ENCODE data around the gene AQP2. TPM values are rescaled to one million over a fixed set of nuclear protein-coding genes. Genes with fewer than 3 reads are reported as not detected.

AQP2 gene
- total and polyA plus RNA-seq, 2 experiments from 2014 or later = 0.07 TPM; not detected in 1

DNA sequence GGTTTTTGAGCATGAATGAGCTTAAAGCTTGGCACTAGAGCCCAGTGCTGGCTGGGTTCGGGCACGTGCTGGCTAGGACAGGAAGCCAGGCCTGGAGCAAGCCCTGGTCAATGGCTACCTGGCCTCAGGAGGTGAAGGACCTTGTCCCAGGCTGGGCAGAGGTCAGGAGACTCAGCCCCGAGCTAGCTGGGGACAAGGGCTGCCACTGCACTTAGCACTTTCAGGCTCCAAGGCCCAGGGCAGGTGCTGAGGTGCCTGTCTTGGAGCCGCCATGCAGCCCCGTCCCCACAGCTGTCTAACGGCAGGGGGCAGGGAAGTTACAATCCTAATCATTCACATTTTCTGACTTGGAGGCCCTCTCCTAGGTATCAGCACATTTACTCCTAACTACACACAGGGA is 17.9 kb downstream of the AQP2 start (continued):
- TF ChIP-seq, protein P1, sequence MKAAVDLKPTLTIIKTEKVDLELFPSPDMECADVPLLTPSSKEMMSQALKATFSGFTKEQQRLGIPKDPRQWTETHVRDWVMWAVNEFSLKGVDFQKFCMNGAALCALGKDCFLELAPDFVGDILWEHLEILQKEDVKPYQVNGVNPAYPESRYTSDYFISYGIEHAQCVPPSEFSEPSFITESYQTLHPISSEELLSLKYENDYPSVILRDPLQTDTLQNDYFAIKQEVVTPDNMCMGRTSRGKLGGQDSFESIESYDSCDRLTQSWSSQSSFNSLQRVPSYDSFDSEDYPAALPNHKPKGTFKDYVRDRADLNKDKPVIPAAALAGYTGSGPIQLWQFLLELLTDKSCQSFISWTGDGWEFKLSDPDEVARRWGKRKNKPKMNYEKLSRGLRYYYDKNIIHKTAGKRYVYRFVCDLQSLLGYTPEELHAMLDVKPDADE (IDR thresholded peaks at IDR 0.05) = no peak
- no peak for TF ChIP-seq STAT1 (IDR thresholded peaks at IDR 0.05; ENCODE audit: unreplicated experiment)
- no peak for TF ChIP-seq POLR2AphosphoS5 (IDR thresholded peaks at IDR 0.05; ENCODE audit: low read depth)
- no peak for TF ChIP-seq CREB1 (CRISPR knock-in tag; IDR thresholded peaks at IDR 0.05; ENCODE audit: low read depth)
- no peak for TF ChIP-seq EZH2 (IDR thresholded peaks at IDR 0.05; ENCODE audit: low read depth, unreplicated experiment)
- TF ChIP-seq ZNF114 (CRISPR knock-in tag; IDR thresholded peaks at IDR 0.05) = no peak
- TF ChIP-seq NANOG (IDR thresholded peaks at IDR 0.05; ENCODE audit: borderline replicate concordance) = no peak

DNA sequence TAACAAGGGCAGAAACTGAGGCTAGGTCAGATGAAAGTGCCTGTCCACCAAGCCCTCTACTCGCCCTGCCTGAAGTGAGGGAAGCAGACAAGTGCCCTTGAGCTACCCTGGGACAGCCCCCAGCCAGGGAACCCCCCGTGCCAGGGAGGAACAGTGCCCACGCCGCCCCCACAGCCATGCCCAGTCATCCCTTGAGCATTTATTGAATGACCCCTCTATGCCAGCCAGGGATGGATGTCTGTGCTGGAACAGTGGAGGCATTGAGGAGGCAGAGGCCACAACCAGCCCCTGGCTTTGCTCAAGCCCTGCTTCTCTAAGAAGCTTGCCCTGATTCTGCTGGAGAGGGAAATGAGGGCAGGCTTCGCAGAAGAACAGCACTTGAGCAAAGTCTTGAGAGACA is 18.5 kb downstream of the AQP2 start:
- H3K9me2 ChIP-seq (ENCODE audit: insufficient read depth) = no peaks in the 10 kb centered on the region
- H3F3A ChIP-seq (replicated peaks; ENCODE audit: low read depth) = no peaks in the 10 kb centered on the region
- H3K79me2 ChIP-seq (replicated peaks; ENCODE audit: insufficient read depth) = no peaks in the 10 kb centered on the region
- peaks cover 19% of the 10 kb centered on the region for H3K27me3 ChIP-seq (ENCODE audit: insufficient read depth)
- peaks cover 19% of the 10 kb centered on the region for H3K27me3 Mint-ChIP-seq (ENCODE audit: insufficient read depth, low read depth, poor library complexity)
- ATAC-seq = no peak
- no peak overlapping the region for H3K27ac Mint-ChIP-seq
- no peak overlapping the region for H2AFZ ChIP-seq
- DNase-seq (ENCODE audit: low spot score) = no peak
- no peak overlapping the region for H3K27ac ChIP-seq (ENCODE audit: low read depth)
- no peak overlapping the region for H3K4me3 ChIP-seq
- no peaks in the 10 kb centered on the region for H4K20me1 ChIP-seq (replicated peaks; ENCODE audit: insufficient read depth)
- no peaks in the 10 kb centered on the region for H3K36me3 ChIP-seq (ENCODE audit: insufficient read depth)
- no peaks in the 10 kb centered on the region; the same call in 2 of the 3 replicates for H3K36me3 Mint-ChIP-seq (ENCODE audit: low read depth)
- no peak overlapping the region for H3K4me3 Mint-ChIP-seq
- no peaks in the 10 kb centered on the region for H3K9me3 Mint-ChIP-seq
- H3K4me2 ChIP-seq = no peak overlapping the region
- H3K4me1 Mint-ChIP-seq = peaks cover 8% of the 10 kb centered on the region
- H3K4me1 ChIP-seq (ENCODE audit: insufficient read depth) = no peaks in the 10 kb centered on the region
- TF ChIP-seq POLR2AphosphoS5 (IDR thresholded peaks at IDR 0.05; ENCODE audit: low read depth) = no peak
- TF ChIP-seq, protein P2, sequence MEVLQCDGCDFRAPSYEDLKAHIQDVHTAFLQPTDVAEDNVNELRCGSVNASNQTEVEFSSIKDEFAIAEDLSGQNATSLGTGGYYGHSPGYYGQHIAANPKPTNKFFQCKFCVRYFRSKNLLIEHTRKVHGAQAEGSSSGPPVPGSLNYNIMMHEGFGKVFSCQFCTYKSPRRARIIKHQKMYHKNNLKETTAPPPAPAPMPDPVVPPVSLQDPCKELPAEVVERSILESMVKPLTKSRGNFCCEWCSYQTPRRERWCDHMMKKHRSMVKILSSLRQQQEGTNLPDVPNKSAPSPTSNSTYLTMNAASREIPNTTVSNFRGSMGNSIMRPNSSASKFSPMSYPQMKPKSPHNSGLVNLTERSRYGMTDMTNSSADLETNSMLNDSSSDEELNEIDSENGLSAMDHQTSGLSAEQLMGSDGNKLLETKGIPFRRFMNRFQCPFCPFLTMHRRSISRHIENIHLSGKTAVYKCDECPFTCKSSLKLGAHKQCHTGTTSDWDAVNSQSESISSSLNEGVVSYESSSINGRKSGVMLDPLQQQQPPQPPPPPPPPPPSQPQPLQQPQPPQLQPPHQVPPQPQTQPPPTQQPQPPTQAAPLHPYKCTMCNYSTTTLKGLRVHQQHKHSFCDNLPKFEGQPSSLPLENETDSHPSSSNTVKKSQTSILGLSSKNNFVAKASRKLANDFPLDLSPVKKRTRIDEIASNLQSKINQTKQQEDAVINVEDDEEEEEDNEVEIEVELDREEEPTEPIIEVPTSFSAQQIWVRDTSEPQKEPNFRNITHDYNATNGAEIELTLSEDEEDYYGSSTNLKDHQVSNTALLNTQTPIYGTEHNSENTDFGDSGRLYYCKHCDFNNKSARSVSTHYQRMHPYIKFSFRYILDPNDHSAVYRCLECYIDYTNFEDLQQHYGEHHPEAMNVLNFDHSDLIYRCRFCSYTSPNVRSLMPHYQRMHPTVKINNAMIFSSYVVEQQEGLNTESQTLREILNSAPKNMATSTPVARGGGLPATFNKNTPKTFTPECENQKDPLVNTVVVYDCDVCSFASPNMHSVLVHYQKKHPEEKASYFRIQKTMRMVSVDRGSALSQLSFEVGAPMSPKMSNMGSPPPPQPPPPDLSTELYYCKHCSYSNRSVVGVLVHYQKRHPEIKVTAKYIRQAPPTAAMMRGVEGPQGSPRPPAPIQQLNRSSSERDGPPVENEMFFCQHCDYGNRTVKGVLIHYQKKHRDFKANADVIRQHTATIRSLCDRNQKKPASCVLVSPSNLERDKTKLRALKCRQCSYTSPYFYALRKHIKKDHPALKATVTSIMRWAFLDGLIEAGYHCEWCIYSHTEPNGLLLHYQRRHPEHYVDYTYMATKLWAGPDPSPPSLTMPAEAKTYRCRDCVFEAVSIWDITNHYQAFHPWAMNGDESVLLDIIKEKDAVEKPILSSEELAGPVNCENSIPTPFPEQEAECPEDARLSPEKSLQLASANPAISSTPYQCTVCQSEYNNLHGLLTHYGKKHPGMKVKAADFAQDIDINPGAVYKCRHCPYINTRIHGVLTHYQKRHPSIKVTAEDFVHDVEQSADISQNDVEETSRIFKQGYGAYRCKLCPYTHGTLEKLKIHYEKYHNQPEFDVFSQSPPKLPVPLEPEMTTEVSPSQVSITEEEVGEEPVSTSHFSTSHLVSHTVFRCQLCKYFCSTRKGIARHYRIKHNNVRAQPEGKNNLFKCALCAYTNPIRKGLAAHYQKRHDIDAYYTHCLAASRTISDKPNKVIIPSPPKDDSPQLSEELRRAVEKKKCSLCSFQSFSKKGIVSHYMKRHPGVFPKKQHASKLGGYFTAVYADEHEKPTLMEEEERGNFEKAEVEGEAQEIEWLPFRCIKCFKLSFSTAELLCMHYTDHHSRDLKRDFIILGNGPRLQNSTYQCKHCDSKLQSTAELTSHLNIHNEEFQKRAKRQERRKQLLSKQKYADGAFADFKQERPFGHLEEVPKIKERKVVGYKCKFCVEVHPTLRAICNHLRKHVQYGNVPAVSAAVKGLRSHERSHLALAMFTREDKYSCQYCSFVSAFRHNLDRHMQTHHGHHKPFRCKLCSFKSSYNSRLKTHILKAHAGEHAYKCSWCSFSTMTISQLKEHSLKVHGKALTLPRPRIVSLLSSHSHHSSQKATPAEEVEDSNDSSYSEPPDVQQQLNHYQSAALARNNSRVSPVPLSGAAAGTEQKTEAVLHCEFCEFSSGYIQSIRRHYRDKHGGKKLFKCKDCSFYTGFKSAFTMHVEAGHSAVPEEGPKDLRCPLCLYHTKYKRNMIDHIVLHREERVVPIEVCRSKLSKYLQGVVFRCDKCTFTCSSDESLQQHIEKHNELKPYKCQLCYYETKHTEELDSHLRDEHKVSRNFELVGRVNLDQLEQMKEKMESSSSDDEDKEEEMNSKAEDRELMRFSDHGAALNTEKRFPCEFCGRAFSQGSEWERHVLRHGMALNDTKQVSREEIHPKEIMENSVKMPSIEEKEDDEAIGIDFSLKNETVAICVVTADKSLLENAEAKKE (CRISPR knock-in tag; IDR thresholded peaks at IDR 0.05) = no peak
- TF ChIP-seq CREB1 (CRISPR knock-in tag; IDR thresholded peaks at IDR 0.05; ENCODE audit: low read depth) = no peak
- TF ChIP-seq, protein P3, sequence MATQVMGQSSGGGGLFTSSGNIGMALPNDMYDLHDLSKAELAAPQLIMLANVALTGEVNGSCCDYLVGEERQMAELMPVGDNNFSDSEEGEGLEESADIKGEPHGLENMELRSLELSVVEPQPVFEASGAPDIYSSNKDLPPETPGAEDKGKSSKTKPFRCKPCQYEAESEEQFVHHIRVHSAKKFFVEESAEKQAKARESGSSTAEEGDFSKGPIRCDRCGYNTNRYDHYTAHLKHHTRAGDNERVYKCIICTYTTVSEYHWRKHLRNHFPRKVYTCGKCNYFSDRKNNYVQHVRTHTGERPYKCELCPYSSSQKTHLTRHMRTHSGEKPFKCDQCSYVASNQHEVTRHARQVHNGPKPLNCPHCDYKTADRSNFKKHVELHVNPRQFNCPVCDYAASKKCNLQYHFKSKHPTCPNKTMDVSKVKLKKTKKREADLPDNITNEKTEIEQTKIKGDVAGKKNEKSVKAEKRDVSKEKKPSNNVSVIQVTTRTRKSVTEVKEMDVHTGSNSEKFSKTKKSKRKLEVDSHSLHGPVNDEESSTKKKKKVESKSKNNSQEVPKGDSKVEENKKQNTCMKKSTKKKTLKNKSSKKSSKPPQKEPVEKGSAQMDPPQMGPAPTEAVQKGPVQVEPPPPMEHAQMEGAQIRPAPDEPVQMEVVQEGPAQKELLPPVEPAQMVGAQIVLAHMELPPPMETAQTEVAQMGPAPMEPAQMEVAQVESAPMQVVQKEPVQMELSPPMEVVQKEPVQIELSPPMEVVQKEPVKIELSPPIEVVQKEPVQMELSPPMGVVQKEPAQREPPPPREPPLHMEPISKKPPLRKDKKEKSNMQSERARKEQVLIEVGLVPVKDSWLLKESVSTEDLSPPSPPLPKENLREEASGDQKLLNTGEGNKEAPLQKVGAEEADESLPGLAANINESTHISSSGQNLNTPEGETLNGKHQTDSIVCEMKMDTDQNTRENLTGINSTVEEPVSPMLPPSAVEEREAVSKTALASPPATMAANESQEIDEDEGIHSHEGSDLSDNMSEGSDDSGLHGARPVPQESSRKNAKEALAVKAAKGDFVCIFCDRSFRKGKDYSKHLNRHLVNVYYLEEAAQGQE (IDR thresholded peaks at IDR 0.05; ENCODE audit: unreplicated experiment) = no peak
- TF ChIP-seq EZH2phosphoT487 (IDR thresholded peaks at IDR 0.05; ENCODE audit: unreplicated experiment) = no peak
- TF ChIP-seq EZH2 (IDR thresholded peaks at IDR 0.05; ENCODE audit: low read depth, unreplicated experiment) = no peak
- no peak for TF ChIP-seq STAT1 (IDR thresholded peaks at IDR 0.05; ENCODE audit: unreplicated experiment)
- TF ChIP-seq ZNF331 (CRISPR knock-in tag; IDR thresholded peaks at IDR 0.05; ENCODE audit: low read depth) = no peak
- TF ChIP-seq NANOG (IDR thresholded peaks at IDR 0.05; ENCODE audit: borderline replicate concordance) = no peak
- TF ChIP-seq, protein P4, sequence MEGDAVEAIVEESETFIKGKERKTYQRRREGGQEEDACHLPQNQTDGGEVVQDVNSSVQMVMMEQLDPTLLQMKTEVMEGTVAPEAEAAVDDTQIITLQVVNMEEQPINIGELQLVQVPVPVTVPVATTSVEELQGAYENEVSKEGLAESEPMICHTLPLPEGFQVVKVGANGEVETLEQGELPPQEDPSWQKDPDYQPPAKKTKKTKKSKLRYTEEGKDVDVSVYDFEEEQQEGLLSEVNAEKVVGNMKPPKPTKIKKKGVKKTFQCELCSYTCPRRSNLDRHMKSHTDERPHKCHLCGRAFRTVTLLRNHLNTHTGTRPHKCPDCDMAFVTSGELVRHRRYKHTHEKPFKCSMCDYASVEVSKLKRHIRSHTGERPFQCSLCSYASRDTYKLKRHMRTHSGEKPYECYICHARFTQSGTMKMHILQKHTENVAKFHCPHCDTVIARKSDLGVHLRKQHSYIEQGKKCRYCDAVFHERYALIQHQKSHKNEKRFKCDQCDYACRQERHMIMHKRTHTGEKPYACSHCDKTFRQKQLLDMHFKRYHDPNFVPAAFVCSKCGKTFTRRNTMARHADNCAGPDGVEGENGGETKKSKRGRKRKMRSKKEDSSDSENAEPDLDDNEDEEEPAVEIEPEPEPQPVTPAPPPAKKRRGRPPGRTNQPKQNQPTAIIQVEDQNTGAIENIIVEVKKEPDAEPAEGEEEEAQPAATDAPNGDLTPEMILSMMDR (conservative IDR thresholded peaks at IDR 0.05; ENCODE audit: low read depth in 2 of 2) = no peak
- no peak for TF ChIP-seq JUNB (IDR thresholded peaks at IDR 0.05; ENCODE audit: unreplicated experiment)

Data from GM23338 (cell line).